DND-41 (cell line): ENCODE results near the gene ATP6V0D1.
A peak's percentile ranks its signal among the peaks of the same experiment; 100 is the strongest.

Source experiments
- ATAC-seq: fragments of 200-7000 bp; cut with Tn5 transposase; 3 replicates; pipeline ENCODE4 v1.9.1; 2021; ENCODE audit warnings: low read depth; ENCODE audit not compliant: insufficient read depth
- DNase-seq: peaks from one replicate; pipeline ENCODE4 v3.0.0-alpha.2; 2020
- H2AFZ ChIP-seq: 2 replicates; pipeline ENCODE4 v1.6.0; 2012; ENCODE audit warnings: low read depth, low read length
- H3K27ac ChIP-seq: 2 replicates; pipeline ENCODE4 v1.5.1; 2012; ENCODE audit warnings: low read length, inconsistent platforms
- H3K27me3 ChIP-seq: fragments of 200-600 bp; sonication (generic); 2 replicates; pipeline ENCODE4 v1.6.0; 2012; ENCODE audit warnings: low read length, mild to moderate bottlenecking, inconsistent platforms; ENCODE audit not compliant: insufficient read depth, poor library complexity
- H3K36me3 ChIP-seq: 2 replicates; pipeline ENCODE4 v1.5.1; 2012; ENCODE audit warnings: low read length, inconsistent platforms; ENCODE audit not compliant: insufficient read depth
- H3K4me1 ChIP-seq: 2 replicates; pipeline ENCODE4 v1.5.1; 2012; ENCODE audit warnings: mild to moderate bottlenecking, low read length; ENCODE audit not compliant: insufficient read depth
- H3K4me2 ChIP-seq: 2 replicates; pipeline ENCODE4 v1.6.0; 2012; ENCODE audit warnings: mild to moderate bottlenecking, moderate library complexity, low read length, inconsistent platforms; ENCODE audit not compliant: insufficient read depth
- H3K4me3 ChIP-seq, 2 experiments: fragments of 200-600 bp in 1 of 2; shearing (Covaris generic) in 1 of 2; 2 replicates each; pipeline ENCODE4 v1.5.1; 2012 to 2016; ENCODE audit warnings: inconsistent platforms in 2 of 2, low read length in 2 of 2, mild to moderate bottlenecking in 2 of 2, low read depth in 1 of 2, moderate library complexity in 1 of 2
- H3K79me2 ChIP-seq: 2 replicates; pipeline ENCODE4 v1.6.0; 2012; ENCODE audit warnings: low read length, inconsistent platforms; ENCODE audit not compliant: insufficient read depth
- H3K9ac ChIP-seq: 2 replicates; pipeline ENCODE4 v1.6.0; 2012; ENCODE audit warnings: low read depth, mild to moderate bottlenecking, inconsistent platforms, low read length, moderate library complexity
- H3K9me3 ChIP-seq: 2 replicates; pipeline ENCODE4 v1.5.1; 2012; ENCODE audit warnings: low read length, moderate library complexity, mild to moderate bottlenecking, inconsistent platforms; ENCODE audit not compliant: insufficient read depth, severe bottlenecking
- H4K20me1 ChIP-seq: 2 replicates; pipeline ENCODE4 v1.6.0; 2012; ENCODE audit warnings: low read length; ENCODE audit not compliant: insufficient read depth
- CTCF ChIP-seq: IDR thresholded peaks from 2 replicates; pipeline ENCODE4 v1.5.1; 2012; ENCODE audit warnings: borderline replicate concordance, low read length, moderate library complexity, mild to moderate bottlenecking; ENCODE audit not compliant: poor library complexity, severe bottlenecking; ENCODE audit errors: extremely low read depth
- EZH2 ChIP-seq: IDR thresholded peaks from 3 replicates; pipeline ENCODE4 v1.6.1; 2012; ENCODE audit warnings: borderline replicate concordance, low read depth, mild to moderate bottlenecking, moderate library complexity, low read length, inconsistent platforms; ENCODE audit not compliant: severe bottlenecking

Gene ATP6V0D1

GRCh38 chr16:67456391-67457081 is 24.4 kb downstream of the ATP6V0D1 start:
- Histone ChIP-seq H2AFZ (no peak overlapping the region), H3K4me3 (no peak overlapping the region), H4K20me1 (peaks cover 61% of the 10 kb centered on the region), H3K27ac (no peak overlapping the region), H3K9ac (no peak overlapping the region), H3K4me1 (no peaks in the 10 kb centered on the region), H3K4me2 (no peak overlapping the region), H3K36me3 (peaks cover 17% of the 10 kb centered on the region; the same call in 1 of the 2 replicates), H3K9me3 (no peaks in the 10 kb centered on the region), H3K79me2 (0 out of 2 replicates have a peak, but pooled peaks cover 2% of the 10 kb centered on the region), H3K27me3 (no peaks in the 10 kb centered on the region)
- ATAC-seq (no peak), DNase-seq (no peak)
- TF ChIP-seq EZH2 (no peak), CTCF (peak; percentile 26)

GRCh38 chr16:67454852-67455251 is 26.1 kb downstream of the ATP6V0D1 start:
- DNase-seq: no peak
- no peak for TF ChIP-seq CTCF
- TF ChIP-seq EZH2: no peak
- Histone ChIP-seq H3K4me1 (no peaks in the 10 kb centered on the region), H2AFZ (no peak overlapping the region), H3K4me2 (no peak overlapping the region), H3K36me3 (peaks cover 24% of the 10 kb centered on the region; the same call in 1 of the 2 replicates), H4K20me1 (peaks cover 52% of the 10 kb centered on the region), H3K4me3 (no peak overlapping the region), H3K79me2 (0 out of 2 replicates have a peak, but pooled peaks cover 2% of the 10 kb centered on the region), H3K27me3 (no peaks in the 10 kb centered on the region), H3K27ac (no peak overlapping the region), H3K9me3 (no peaks in the 10 kb centered on the region), H3K9ac (no peak overlapping the region)
- no peak for ATAC-seq

GRCh38 chr16:67454104-67454503 is 26.9 kb downstream of the ATP6V0D1 start:
- no peak overlapping the region for H3K27ac ChIP-seq
- TF ChIP-seq CTCF (no peak), EZH2 (no peak)
- H3K4me1 ChIP-seq: no peaks in the 10 kb centered on the region
- H3K36me3 ChIP-seq: peaks cover 24% of the 10 kb centered on the region
- H3K9ac ChIP-seq: no peak overlapping the region
- no peak overlapping the region for H3K4me3 ChIP-seq
- H2AFZ ChIP-seq: no peak overlapping the region
- no peaks in the 10 kb centered on the region for H3K9me3 ChIP-seq
- DNase-seq (no peak), ATAC-seq (no peak)
- H4K20me1 ChIP-seq: peaks cover 44% of the 10 kb centered on the region
- H3K4me2 ChIP-seq: no peak overlapping the region
- no peaks in the 10 kb centered on the region for H3K27me3 ChIP-seq
- 0 out of 2 replicates have a peak, but pooled peaks cover 2% of the 10 kb centered on the region for H3K79me2 ChIP-seq
